ENCODE data around the gene PRKACB.
"Not testable (repeated sequence)": the region's sequence is repeated elsewhere in the genome, so short reads cannot be mapped to it uniquely, and the experiment has no call there.

The PRKACB gene

DNA sequence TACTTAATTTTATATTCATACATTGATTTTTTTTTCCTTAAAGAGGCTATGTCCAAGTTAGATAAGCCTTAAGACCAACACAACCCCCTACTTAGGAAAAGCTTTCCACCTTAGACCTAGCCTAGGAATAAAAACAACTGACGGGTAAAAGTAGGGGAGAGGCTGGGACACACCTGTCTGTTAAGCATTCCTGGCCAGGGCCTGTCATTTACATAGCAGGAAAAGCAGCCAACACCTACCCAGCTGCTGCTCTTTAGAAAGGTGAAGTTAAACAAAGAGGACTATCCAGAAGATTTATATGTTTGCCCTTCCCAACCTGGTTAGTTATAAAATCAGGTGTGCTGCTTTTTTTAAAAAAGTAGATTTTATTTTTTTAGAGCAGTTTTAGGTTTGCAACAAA, 128.3 kb downstream of the PRKACB start:
- DNase-seq: no peak

DNA sequence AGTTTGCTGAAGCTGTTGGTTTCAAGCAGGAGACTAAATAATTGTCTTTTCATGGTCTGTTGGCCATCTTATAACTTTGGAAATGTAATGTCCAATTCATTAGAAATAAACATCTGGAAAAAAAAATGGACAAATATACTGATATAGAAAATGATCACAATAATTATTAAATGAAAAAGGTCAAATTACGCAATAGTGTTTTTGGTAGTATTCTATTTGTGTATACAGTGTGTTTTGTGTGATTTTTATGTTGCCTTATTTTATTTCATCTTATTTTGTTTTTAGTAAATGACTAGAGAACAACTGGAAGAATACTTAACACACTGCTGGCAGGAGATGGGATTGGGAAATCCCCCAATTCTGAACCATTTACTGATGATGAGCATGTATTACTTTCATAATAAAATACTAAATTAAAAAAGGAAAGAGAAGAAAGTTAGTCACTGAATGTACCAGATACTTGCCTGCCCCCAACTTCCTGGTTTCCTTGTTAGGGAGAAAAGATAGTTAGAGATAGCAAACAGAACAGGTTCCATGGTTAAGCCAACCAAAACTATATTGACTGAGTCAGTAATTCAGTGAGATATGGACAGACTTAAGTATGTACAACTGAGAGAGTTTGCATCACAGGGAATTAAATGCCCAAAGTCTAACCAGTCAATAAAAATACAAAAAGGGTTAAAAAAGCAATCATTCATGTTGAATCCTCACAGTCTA, 133.4 kb downstream of the PRKACB start:
- DNase-seq: no peak

DNA sequence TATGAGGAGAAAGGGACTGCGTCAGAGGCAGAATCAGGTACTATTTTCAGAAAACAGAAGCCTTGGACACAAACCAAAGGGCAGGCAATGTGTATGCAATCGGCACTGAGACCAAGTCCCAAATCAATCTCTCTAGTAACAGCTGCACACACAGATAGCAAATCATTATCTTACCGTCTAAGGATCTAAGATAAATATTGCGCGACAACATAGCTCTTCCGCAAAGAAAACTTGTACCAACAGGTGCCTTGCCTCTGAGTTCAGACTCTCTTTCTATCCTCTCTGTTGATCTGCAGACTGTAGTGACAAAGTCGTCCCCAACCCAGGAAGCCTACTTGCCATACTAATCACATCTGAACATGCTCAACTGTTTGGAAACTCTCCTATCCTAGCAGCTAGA, 134.8 kb downstream of the PRKACB start:
- DNase-seq: no peak

DNA sequence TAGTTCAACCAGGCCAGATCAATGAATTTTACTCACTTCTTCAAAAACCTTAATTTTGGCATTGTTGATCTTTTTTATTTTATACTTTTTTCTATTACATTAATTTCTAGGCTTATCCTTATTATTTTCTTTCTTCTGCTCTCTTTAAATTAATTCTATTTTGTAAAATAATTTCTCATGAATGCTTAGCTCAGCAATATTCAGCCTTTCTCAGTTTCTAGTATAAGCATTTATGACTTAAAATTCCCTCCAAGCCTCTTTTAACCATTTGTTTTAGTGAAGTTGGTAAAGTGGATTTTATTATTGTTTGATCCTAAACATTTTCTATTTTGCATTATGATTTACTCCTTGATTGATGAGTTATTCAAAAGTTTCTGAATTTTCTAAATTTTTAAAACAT, 136.8 kb downstream of the PRKACB start:
- no peak for DNase-seq

DNA sequence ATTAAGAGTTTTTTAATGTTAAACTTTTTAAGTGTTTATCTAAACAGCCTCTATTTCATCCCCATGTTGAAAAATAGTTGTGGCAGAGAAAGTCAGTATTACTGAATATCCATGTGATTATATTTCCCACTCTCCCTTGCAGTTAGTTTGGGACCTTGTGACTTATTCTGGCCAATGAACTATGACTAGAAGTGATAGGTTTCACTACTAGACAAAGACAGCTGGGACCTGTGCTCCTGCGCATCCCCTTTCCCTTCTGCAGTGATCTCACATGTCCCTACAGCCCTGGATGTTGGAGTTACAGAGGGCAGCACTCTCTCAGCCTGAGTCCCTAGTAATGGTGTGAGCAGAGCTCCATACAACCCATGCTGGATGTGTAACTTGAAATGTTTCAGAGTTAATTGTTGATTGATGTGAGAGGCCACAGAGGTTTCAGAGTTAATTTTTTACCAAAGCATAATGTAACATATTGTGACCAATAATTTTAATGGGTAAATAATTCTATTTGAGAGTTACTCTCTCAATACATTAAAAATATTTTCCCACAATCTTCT, 138.8 kb downstream of the PRKACB start:
- no peak for DNase-seq

DNA sequence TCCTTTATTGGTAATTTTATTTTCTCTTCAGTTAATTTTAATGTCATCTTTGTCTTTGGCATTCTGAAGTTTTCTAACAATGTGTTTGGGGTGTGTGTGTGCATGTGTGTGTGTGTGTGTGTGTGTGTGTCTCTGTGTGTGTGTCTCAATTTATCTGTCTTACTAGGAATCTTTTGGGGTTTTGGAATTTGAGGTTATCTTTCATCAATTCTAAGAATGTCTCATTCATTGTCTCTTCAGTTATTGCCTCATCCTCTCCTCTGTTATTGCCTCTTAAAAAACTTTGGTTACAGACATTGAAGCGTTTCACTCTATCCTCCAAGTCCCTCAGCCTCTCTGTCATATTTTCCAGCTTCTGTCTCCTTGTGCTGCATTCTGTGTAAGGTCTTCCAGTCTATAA, 139.3 kb downstream of the PRKACB start:
- DNase-seq: no peak

DNA sequence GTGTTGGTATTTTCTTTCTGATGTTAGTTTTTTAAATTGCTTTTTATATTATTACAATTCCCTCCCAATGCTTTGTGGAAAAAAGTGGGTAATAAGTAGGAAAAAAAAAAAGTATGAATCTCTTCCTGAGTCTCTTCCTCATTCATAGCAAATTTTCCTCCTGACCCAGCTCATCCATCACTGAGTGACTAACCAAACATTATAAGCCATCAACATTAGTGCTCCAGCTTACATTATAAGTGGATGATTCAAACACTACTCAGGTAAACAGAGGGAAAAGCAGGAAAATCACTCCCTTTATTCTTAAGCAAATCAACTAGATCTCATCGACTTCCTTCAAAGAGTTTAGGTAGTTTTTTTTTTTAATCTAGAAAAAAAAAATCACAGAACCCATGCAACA, 142.0 kb downstream of the PRKACB start:
- DNase-seq: no peak

DNA sequence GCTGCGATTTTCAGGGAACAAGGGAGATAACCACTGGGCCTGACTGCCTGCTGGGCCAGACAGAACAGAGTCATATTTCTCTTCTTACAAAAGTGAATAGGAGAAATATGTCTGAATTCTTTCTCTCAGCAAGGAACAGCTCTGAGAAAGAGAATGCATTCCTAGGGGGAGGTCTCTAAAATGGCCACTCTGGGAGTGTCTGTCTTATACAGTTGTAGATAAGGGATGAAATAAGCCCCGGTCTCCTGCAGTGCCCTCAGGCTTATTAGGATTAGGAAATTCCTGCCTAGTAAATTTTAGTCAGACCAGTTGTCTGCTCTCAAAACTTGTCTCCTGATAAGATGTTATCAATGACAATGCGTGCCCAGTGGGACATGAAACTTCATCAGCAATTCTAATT, 143.3 kb downstream of the PRKACB start:
- not testable (repeated sequence) for DNase-seq

Measured in stimulated activated CD8-positive, alpha-beta memory T cell treated with anti-CD3 and anti-CD28 coated beads, Interleukin-4, amount 100 ng/mL, for 48 hours (primary cell).